Esophagus squamous epithelium (tissue), 4 donors: ENCODE measurements around the gene PRRX2.

Experiments
- CTCF ChIP-seq, 6 experiments: fragments of 450-650 bp in 4 of 6; fragments of 200-600 bp in 2 of 6; sonication (generic) in 2 of 6; IDR thresholded peaks; one replicate each; pipeline ENCODE4 v1.5.1; 2016 to 2019; ENCODE audit warnings: antibody characterized with exemption in 6 of 6, mild to moderate bottlenecking in 4 of 6, moderate library complexity in 4 of 6
- POLR2A ChIP-seq, 4 donors: fragments of 450-650 bp; IDR thresholded peaks; one replicate each; pipeline ENCODE4 v1.6.1; 2017; ENCODE audit warnings: antibody characterized with exemption in 4 of 4, mild to moderate bottlenecking in 4 of 4, moderate library complexity in 3 of 4

DNA sequence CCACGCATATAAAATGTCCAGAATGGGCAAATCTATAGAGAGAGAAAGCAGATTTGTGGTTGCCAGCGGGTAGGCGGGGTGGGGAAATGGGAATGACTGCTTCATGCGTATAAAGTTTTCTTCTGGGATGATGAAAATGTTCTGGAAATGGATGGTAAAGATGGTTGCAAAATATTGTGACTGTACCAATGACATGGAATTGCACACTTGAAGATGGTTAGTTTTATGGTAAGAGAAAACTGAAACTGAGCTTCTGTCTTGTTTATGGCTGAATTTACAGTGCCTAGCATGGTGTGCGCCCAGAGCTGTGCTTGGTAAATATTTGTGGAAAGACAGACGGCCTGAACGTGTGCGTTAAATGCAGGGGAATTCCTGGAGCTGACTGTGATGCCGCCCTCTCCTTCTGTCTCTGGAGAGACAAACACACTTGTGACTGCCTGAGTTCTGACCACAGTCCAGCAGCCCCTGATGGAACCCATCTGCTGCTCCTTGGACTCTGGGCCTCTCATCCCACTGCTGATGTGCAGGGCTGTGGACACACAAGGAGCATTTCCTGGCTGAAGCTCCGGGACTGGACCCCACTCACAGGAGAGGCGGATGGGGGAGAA is 96.0 kb downstream of the PRRX2 start:
- no peak for TF ChIP-seq CTCF (IDR thresholded peaks at IDR 0.05)
- no peak for TF ChIP-seq POLR2A (IDR thresholded peaks at IDR 0.05)
